HG02588 (cell line): Measurements from ENCODE around the gene EFNB2.

Experiments used
- ATAC-seq: cut with Tn5 transposase; IDR thresholded peaks from one replicate; pipeline ENCODE4 v1.9.1; 2021; ENCODE audit warnings: mild to moderate bottlenecking, moderate library complexity; ENCODE audit not compliant: unreplicated experiment

EFNB2 gene

DNA sequence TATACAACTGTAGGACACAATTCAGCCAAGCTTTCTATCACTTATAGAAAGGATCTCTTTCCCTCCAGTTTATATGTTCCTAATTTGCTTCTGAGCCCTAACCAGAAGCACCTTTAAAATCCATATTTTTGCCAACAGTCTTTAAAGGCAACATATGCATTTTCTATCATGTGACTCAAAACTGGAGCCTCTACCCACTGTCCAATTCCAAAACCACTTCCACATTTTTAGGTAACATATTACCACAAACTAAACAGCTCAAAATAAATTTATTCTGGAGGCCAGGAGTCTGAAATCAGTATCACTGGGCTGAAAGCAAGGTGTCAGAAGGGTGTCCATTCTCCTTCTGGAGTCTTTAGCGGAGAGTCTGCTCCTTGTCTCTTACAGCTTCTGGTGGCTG is 15.9 kb upstream of the EFNB2 start:
- ATAC-seq, result no peak

DNA sequence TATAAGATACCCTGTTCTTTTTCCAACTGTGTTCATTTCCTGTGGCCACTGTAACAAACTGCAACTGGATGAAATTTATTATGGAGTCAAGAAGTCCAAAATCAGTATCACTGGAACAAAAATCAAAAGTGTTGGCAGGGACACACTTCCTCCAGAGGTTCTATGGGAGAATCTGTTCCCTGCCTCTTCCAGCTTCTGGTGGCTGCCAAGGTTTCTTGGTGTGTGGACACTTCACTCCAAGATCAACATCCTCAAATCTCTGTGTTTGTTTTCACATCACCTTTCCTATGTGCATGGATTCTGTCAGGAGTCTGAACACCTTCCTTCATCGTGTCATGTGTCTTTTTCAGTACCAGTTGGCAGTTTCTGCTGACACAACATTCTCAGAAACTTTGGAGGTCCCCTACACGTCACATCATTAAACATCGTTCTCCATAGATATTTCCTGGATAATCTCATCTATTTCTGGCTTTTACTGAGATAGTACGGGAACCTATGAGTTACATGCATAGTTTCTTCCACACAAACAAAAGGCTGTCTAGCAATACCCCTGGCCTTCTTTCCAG is 15.2 kb upstream of the EFNB2 start:
- no peak for ATAC-seq

DNA sequence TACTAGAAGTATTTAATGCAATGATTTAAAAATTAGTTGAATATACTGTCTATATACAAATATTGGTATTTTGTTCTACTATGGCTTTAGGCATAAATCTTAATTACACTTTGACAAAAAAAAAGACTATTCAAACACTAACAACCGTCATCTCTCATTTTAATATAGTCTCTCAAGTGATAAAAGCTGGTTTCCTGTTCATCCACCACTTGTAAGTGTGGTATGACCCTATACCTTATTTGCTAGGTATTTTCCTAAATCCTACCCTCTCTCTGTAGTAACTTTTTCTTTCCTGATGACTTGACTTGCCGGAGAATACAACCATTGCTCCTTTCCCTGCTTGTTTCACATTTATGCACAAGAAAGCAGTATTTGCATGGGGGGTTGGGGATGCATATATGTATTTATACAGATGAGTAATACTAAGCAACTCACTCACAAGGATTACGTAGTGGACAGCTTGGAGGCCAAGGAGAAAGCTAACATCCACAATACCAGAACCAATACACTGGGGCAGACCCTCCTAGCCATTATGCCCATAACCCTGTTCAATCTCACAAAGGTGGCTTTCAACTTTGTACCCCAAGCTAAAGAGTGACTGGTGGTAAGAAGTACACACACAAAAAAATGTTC is 12.7 kb upstream of the EFNB2 start:
- ATAC-seq, result no peak

DNA sequence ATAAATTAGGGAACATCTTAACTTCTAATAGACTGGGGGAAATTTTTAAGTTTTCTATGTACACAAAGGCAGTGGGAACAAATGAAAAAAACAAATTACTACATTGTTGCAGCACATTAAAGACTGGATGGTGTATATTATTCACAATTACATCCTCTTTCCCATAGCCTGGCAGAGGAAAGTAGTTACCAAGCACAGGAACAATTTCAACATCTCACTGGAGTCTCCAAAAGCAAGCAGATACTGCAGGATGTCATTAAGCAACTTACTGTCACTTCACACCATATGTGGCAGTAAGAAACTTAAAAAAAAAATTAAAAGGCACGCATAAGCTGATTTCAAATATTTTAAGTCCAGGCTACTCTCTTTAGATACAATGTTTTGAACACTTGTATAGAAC is 6.4 kb upstream of the EFNB2 start:
- ATAC-seq, result no peak

DNA sequence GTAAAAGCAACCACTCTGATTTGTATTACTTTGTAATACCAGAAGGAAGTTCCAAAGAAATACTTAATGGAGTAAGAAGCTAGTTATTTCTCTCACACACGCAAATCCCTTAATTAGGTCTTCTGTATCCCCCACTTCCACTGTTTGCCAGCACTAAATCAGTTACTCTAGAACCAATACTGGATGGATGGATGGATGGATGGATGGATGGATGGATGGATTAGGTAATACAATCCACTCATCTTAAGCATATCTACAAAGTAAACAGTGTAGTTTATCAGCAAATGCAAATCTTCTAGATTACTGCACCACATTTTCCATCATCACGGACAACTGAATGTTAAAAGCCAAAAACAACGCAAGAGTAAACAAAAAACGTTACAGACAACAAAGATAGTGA is 5.2 kb upstream of the EFNB2 start:
- no peak for ATAC-seq

DNA sequence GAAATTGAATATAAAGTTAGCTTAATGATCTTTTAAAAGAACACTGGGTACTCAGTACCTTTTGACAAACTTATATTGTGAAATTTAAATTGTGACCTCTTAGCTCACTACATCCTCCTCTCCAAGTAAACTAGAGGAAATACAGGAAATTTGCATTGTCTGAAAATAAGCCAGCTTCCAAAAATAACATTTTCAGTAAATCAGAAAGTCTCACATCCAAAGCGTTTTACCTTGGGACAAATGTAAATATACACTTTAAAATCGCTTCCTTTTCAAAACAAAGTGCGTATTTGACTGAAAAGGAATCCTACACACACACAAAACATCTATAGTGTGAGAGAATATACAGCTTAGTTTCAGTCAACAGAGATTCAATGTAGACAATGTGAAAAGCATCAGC is 2.1 kb upstream of the EFNB2 start:
- no peak for ATAC-seq

DNA sequence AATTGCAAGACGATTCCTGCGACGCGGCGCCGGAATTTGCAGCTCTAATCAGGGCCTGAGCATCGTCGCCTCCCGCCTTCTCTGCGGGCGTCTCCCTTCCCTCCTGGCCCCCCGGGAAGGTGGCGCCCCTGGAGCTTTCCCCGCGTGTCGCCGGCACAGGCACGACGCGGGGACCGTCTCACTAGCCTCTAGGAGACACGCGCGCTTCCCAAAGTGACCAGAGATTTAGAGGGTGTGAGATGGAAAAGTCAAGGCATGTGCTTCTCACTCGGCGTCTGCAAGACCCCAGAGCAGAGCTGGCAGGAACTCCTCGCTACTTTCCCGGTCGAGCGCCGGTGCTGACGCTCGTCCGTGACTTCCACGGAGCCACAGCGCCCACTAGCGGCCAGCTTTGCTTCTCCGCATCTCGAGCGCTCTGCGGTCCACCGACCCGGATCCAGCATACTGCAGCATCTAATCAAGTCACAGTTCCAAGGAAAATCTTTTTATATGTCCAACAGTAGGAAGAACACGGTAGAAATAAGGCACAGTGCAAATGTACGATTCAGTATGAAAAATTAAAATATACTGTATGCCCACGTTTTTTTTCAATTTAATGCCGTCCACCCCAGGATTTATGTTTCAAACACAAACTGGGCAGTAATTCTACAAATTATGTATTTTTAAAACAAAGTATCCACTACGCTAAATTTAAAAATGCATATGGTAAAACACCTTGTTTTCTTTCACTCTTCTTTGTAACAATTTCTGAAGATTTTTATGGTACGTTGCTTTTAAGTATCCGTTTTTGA is 977 bp upstream of the EFNB2 start:
- peak; percentile 27 for ATAC-seq

DNA sequence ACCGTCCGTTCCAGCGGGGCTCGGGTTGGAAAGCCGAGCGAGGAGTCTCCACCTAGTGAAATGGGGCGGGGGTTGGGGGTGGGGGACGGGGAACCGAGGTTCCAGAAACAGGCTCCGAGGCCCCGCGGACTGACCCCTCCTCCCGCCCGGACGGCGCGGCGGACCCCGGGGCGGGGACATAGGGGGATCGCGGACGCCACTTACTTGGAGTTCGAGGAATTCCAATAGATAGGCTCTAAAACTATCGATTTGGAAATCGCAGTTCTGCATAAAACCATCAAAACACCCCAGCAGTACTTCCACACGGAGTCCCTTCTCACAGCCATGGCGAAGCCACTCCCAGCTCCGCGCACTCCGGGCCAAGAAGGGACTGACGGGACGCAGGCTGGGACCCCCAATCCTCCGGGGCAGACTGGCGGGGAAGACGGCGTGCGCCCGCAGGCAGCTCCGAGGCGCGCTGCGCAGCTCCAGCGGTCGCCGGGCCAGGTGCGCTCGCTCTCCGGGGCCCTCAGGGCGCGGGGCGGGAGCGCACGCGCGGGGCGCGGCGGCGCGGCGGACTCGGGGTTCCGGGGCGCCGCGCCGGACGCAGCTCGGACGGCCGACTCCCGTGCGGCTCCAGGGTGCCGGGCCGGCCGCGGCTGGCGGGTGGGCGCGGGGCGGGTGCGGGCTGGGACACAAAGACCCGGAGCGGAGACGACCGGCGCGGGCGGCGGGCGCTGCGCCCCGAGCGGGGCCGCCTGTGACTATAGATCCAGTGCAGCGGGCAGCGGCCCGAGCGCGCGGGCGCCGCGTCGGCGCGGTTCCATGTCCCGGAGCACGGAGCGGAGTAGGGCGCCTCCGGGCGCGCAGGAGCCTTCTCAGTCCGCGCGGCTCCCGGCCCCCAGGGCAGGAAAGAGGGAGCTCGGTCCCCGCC is 567 bp downstream of the EFNB2 start:
- peak; percentile 21 for ATAC-seq

DNA sequence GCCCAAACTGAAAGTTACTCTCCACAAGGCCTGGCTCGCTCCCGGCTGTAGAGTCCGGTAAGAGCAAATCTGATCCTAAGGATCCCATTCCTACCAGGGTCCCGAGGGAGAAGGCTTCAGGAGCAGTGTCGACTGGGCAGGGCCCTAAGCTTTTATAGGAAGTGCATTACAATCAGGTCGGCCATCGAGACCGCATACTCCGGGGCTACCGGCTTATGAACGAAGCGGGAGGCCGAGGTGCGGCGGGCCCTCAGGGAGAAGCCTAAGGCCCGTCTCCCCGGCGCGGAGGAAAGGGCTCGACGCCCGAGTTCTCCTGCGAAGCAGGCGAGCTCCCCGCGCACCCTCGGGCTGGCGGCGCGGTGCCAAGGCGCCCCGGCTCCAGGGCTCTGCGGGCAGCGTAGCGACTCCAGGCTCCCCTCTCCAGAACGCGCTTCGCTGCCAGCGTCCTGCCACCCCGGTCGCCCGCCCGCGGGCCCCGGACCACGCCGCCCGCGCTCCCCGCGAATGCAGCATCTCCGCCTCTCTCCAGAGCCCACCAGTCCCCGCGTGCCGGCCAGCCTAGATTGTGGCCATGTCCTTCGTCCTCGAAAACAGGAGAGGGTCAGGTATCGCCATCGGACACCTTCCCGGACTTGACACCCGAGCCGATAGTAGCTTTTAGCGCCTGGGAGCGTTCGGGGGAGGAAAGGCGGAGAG is 1.4 kb downstream of the EFNB2 start:
- ATAC-seq, result no peak

DNA sequence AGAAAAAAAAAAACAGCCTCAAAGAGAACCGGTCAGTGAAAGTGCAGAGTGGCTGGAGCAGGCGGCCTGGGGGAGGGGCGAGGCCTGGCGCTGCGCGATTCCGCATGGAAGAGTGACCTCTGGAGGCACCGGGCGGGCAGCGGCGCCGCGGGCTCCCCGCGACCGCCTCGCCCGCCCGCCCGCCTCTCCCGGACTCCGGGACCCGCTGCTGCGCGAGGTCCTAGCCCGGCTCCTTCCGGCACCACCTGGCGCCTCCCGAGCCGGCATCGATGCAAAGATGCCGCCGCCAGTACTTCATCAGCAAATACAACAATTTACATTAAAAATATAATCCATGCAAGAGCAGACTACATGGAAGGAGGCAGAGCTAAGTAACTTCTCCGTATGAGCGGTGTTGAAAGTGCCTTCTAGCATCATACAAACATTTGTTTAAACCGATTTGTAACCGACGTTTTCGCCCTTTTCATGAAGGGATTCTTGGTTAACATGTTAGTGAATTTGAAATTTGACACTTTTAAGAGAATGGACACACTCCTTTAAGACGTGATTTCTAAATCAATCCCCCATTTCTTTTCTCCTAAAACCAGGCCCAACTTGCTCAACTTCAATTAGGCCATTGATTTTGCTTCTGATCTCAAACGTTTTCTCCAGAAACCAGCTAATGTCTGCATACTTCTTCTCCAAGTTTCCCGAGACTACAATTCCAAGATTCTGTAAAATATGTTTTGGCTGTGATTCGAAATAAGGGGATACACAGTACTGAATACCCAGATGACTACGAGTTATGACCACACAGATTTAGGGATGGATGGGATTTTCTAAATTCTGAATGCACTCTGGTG is 2.1 kb downstream of the EFNB2 start:
- no peak for ATAC-seq

DNA sequence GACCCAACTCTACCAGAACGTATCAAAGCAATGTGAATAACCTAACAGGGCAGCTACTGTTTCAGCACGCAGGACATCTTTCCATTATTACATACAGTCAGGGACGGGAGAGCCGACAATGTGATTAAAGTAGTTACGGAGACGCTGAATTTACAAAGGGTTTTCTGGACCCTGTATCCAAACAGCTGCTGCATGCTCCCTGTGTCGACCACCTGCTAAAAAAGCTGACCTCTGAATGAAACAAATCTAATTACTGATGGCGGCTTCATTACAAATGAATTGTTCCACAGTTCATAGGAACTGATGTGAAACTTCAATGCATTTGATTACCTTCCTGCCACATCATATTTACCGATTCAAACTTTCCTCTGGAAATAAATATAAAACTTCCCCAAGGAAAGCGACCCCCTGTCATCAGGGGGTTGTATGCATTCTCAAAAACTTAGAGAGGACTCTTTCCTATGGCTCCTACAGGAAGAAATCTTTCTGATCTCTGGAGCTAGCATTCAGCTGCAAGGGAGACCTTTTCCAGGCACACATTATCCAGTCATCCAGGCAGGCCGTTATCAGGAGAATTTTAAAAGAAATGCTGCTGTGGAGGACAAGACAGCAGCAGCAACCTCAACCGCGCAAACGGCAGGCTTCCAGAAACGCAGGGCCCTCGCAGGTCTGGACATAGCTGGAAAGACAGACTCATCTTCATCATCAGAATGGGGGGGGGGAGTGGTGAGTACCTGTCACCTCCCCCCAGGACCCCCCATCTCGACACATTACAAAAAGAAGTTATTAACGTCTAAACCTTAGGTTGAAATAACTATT is 3.1 kb downstream of the EFNB2 start:
- no peak for ATAC-seq

DNA sequence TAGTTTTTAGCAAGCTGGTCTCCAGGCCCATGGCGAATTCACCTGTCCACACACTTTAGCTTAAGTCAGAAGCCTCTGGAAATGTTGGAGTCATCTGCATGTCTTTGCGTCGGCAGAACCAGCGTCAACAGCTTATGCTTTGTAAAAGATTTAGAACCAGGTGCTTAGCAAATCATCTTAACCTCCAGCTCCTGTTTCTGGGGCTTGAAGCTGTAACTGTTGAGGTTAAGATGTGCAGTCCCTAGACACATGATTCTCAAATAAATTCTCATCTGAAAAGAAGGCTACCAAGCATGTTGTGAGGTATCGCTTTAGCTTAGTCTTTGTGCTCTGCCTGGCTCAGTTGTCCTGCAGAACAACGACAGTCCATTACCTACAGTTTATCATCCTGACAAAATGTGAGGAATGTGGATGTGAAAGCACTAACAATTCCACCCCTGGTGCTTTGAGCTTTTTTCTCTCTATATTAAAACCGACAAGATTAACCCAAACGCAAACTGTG is 4.4 kb downstream of the EFNB2 start:
- no peak for ATAC-seq

DNA sequence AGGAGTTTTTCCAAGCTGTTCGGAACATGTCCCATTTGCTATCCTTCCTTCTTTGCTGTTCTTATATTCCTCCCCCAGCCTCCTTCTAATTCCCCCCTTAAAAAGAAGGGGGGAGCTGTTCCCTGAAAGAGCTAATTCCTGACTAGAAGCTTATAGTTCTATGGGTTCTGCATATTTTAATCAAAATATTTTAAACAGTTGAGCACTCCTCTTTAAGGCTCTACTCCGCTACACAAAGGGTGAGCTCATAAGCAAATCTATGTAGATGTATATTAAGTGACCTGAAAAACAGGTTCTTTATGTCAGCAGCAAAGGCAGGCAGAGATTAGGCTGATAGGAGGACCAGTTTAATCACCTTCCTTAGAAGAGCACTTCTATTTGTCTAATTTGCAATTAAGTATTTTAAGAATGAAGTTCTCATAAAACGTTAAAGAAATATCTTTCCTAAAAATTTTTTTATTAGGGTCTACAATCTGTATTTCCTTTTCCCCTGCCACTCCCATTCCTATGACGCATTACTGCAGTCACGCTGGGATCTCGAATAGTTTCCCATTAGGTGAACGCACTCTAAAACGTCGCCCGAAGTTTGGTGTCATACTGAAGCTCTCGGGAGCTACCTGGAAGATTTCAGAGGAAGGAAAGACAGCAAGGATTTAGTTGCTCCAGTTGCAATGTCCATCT is 5.2 kb downstream of the EFNB2 start:
- ATAC-seq, result no peak

DNA sequence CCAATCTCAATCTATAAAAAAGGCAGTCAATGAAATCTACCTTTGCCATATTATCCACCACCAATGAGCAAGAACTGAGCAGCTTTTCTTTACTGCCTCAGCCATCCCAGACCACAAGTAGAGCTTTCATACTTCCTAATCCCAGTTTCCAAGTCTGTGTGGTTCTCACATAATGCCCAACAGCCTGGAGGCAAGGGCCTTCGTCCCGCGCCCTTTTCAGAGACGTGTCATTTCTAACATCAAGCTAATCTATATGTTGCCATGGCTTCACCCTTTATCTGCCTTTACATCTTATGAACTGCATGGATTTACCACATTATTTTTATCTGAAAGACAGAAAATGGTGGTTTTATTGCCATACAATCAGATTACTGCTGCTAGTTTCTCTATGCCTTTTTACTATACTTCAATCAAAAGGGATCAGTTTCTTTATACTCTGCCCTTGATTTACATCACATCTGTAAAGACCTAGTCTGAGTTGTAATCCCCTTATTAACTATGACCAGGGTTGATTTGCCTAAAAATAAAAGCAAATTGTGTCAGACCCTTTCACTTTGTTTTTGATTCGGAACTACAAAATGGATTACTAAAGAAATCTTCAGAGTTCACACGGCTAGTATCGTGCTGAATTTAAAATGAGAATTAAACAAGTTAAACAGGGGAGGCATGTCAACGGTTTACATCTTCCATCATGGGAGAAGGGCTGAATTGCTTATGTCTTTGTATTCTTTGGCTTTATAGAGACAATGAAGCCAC is 5.9 kb downstream of the EFNB2 start:
- no peak for ATAC-seq

DNA sequence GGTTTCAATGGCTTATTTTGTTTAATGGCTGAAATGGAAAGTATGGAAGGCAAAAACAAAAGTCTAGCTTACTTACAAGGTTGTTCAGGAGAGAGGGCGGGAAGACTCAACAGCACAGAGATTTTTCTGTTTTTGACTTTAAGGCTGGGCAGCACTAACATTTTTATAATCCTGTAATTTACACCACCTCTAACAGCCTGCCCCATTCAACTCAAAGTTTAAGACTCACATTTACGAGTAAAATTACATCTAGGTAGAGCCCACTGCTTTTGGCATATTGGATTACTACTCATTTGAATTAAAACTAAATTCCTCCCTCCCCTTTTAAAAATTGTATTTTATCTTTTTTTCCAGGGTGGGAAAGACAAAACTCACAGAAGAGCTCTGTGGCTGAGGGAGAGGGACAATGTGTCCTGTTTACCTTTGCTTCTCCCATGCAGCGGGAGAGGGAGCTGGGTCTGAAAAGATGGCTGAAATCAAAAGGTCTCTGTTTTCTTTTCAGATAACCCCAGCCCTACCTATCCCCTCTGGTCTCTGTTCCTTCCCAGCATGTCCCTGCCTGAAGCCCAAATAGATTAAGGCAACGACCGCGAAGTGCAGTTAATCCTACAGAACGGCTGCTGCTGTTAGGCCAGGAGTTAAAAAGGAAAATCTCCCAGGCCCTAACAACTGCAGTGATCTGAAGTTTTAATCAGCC is 6.6 kb downstream of the EFNB2 start:
- no peak for ATAC-seq

DNA sequence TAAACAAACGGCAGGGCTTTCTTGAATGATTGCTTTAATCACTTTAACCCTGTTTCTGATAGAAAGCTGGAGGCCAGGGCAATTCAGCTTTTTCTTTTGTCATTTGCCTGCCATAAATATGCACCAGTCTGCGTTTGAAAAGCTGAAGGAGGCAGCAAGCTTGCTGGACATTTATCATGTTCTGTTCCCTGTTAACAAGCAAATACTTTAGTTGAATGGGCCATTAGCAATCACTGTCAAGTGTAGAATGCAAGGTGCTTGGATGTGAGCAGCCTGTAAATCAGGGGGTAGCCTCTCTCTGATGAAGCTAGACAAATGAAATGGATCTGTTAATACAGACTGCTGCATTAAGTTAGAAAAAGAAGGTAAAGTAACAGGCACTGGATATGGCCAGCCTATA is 7.6 kb downstream of the EFNB2 start:
- no peak for ATAC-seq

DNA sequence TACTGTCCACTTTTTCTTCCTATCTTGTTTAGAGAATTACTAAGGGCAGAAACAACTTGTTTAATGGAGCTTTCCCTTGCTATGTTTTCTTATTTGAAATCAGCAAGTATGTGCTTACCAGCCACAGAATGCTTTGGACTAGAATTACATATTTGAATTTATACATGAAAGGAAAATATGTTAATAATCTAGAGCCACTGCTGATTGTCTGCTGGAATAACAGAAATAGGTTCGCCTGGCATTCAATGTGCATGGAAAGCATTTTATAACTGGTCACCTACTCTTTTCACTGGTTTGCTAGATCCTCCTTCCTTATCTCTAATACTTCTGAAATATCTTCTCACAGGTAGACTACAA is 8.0 kb downstream of the EFNB2 start:
- ATAC-seq, result no peak
